Fibroblast of the aortic adventitia (primary cell): ENCODE measurements around the gene HBE1. TPM values are rescaled to one million over a fixed set of nuclear protein-coding genes. Genes with fewer than 3 reads are reported as not detected.

Experiments used
- DNase-seq: peaks from one replicate; pipeline ENCODE4 v3.0.0-alpha.2; 2010; ENCODE audit warnings: low read depth
- H3K4me3 ChIP-seq: 2 replicates; pipeline ENCODE4 v1.5.1; 2011; ENCODE audit warnings: low read depth, mild to moderate bottlenecking, control low read depth, low read length, moderate library complexity
- total RNA-seq: library from RNA; depleted of rRNA; stranded (reverse); fragments of >200 nt; gene quantifications from 2 replicates; pipeline ENCODE4 v1.2.3, GENCODE V29; 2012; ENCODE audit warnings: low replicate concordance
- TF ChIP-seq, protein P1 (sequence below): IDR thresholded peaks from 2 replicates; pipeline ENCODE4 v1.5.1; 2011; ENCODE audit warnings: mild to moderate bottlenecking, low read length, control low read depth, inconsistent platforms; ENCODE audit not compliant: insufficient read depth

The HBE1 gene
- total RNA-seq, 1 donor = not detected

DNA sequence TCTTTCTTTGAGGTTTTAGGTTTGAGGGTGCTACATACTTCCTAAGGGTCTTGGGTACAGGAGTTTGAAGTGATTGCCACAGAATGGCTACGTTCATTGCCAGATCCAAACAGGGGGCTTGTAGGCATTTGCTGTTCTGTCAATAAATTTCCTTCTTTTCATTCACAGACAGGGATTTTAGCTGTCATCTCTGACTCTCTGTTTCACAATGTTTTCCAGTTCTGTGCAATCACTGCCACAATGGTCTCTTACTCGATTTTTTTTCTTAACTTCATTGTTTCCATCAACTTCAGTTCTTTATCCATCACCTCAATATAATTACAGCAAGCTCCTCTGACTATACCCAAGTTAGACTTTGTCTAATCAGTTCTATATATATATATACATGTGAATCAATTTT is 29.3 kb downstream of the HBE1 start:
- TF ChIP-seq, protein P1, sequence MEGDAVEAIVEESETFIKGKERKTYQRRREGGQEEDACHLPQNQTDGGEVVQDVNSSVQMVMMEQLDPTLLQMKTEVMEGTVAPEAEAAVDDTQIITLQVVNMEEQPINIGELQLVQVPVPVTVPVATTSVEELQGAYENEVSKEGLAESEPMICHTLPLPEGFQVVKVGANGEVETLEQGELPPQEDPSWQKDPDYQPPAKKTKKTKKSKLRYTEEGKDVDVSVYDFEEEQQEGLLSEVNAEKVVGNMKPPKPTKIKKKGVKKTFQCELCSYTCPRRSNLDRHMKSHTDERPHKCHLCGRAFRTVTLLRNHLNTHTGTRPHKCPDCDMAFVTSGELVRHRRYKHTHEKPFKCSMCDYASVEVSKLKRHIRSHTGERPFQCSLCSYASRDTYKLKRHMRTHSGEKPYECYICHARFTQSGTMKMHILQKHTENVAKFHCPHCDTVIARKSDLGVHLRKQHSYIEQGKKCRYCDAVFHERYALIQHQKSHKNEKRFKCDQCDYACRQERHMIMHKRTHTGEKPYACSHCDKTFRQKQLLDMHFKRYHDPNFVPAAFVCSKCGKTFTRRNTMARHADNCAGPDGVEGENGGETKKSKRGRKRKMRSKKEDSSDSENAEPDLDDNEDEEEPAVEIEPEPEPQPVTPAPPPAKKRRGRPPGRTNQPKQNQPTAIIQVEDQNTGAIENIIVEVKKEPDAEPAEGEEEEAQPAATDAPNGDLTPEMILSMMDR = no peak

DNA sequence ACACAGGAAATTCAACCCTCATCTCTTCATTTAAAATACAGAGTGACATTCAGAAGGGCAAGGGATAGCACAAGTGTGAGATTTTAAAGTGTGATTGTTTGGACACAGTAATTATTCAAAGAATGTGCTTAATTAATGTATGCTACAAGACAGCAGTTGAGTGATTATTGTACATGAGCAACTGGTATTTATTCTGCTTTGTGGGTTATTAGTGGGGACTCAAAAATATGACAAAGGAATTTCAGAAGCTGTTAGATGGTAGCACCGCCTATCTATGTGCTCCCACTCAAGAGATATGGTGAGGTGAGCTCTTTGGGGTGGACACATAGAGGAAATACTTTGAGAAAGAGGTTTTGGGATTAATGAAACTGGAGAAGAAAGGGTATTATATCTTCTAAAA is 29.7 kb downstream of the HBE1 start:
- no peak overlapping the region for H3K4me3 ChIP-seq
- TF ChIP-seq, protein P1 = no peak
- no peak for DNase-seq

More for the DNA sequence above, 29.3 kb downstream of the HBE1 start:
- DNase-seq = no peak
- no peak overlapping the region for H3K4me3 ChIP-seq

- TF ChIP-seq, protein P1 = no peak
Measured at GRCh38 chr11:5239046-5239445, 30.7 kb downstream of the HBE1 start.

GRCh38 chr11:5238486-5238885 is 31.3 kb downstream of the HBE1 start:
- no peak overlapping the region for H3K4me3 ChIP-seq
- DNase-seq = no peak
- TF ChIP-seq, protein P1 = no peak

More at GRCh38 chr11:5239046-5239445, 30.7 kb downstream of the HBE1 start:
- no peak for DNase-seq
- no peak overlapping the region for H3K4me3 ChIP-seq

DNA sequence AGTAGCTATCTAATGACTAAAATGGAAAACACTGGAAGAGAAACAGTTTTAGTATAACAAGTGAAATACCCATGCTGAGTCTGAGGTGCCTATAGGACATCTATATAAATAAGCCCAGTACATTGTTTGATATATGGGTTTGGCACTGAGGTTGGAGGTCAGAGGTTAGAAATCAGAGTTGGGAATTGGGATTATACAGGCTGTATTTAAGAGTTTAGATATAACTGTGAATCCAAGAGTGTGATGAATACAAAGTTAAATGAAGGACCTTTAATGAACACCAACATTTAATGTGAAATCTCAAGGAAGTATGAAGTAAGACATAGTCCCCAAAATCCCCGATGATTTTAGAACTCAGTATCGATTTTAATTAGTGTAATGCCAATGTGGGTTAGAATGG is 32.3 kb downstream of the HBE1 start:
- DNase-seq = no peak
- TF ChIP-seq, protein P1 = no peak
- H3K4me3 ChIP-seq = no peak overlapping the region

- TF ChIP-seq, protein P1 = no peak
- H3K4me3 ChIP-seq = no peak overlapping the region
- no peak for DNase-seq
Measured at GRCh38 chr11:5235364-5236095, 34.2 kb downstream of the HBE1 start.

DNA sequence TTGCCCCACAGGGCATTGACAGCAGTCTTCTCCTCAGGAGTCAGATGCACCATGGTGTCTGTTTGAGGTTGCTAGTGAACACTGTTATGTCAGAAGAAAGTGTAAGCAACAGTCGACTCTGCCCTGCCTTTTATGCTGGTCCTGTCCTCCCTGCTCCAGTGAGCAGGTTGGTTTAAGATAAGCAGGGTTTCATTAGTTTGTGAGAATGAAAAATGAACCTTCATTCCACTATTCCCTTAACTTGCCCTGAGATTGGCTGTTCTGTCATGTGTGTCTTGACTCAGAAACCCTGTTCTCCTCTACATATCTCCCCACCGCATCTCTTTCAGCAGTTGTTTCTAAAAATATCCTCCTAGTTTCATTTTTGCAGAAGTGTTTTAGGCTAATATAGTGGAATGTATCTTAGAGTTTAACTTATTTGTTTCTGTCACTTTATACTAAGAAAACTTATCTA is 35.3 kb downstream of the HBE1 start, which contains the start of gene HBD:
HBD (minus strand) TSS at position 103 of the 454 bp plus-strand sequence; CDS start at position 53, 50 bp downstream.
- peak; percentile 71 for DNase-seq
- TF ChIP-seq, protein P1 = no peak
- H3K4me3 ChIP-seq = no peak within 1 kb of the TSS
